ENCODE data around the gene URI1.

Gene URI1

DNA sequence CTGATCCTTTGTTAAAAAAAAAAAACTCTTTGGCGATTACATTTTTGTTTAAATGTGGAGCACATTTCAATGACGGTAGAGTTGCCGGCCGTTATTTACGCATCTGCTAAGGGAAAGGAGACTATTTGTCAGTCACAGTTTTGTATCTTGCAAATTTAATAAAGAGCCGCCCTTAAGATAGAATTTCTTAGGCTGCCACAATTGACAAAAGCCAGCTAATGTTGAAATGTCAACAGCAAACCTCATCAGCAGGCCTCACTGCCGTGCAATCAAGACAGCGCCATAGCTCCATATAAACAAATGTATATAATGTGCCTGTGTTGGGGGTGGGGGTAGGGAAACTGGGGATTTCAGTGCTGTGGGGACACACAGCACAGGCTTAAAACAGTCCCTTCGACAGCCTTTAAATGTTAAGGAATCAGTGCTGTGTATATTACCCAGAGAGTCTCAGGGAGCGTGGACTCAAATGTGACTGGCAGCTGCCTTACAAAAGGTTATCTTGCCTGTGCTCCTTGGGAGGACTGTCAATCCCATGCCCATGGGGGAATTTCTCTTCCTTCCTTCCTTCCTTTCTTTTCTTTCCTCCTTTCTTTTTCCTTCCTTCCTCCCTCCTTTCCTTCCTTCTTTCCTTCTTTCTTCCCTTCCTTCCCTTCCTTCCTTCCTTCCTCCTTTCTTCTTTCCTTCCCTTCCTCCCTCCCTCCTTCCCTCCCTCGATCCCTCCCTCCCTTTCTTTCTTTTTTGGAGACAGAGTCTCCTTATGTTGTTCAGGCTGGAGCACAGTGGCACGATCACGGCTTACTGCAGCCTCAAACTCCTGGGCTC lies 108.0 kb downstream of the URI1 start:
- TF ChIP-seq EGR2 (tag by site-specific recombination; IDR thresholded peaks at IDR 0.05; ENCODE audit: low read depth) (no peak), ZNF202 (tag by site-specific recombination; IDR thresholded peaks at IDR 0.05; ENCODE audit: borderline replicate concordance) (no peak), ZNF366 (tag by site-specific recombination; conservative IDR thresholded peaks at IDR 0.05) (peak; percentile 99), ZNF426 (tag by site-specific recombination; IDR thresholded peaks at IDR 0.05) (no peak), ZNF266 (tag by site-specific recombination; IDR thresholded peaks at IDR 0.05; ENCODE audit: low read depth) (0 out of 2 replicates have a peak, but pooled peaks have one; percentile 39), ZBTB48 (tag by site-specific recombination; IDR thresholded peaks at IDR 0.05) (peak; percentile 73), ZNF514 (tag by site-specific recombination; IDR thresholded peaks at IDR 0.05) (no peak), PRDM1 (tag by site-specific recombination; IDR thresholded peaks at IDR 0.05) (0 out of 2 replicates have a peak, but pooled peaks have one; percentile 7), ZSCAN30 (tag by site-specific recombination; IDR thresholded peaks at IDR 0.05) (no peak), ZNF19 (tag by site-specific recombination; IDR thresholded peaks at IDR 0.05; ENCODE audit: low read depth) (no peak)
- TF ChIP-seq, protein P1, sequence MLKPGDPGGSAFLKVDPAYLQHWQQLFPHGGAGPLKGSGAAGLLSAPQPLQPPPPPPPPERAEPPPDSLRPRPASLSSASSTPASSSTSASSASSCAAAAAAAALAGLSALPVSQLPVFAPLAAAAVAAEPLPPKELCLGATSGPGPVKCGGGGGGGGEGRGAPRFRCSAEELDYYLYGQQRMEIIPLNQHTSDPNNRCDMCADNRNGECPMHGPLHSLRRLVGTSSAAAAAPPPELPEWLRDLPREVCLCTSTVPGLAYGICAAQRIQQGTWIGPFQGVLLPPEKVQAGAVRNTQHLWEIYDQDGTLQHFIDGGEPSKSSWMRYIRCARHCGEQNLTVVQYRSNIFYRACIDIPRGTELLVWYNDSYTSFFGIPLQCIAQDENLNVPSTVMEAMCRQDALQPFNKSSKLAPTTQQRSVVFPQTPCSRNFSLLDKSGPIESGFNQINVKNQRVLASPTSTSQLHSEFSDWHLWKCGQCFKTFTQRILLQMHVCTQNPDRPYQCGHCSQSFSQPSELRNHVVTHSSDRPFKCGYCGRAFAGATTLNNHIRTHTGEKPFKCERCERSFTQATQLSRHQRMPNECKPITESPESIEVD (tag by site-specific recombination; IDR thresholded peaks at IDR 0.05): peak; percentile 13; the same call in 1 of the 2 replicates
- peaks cover 26% of the 10 kb centered on the region for H3K4me1 ChIP-seq (ENCODE audit: control insufficient read depth, insufficient read depth, low read length)
- no peak overlapping the region for H3K4me3 ChIP-seq (ENCODE audit: low read depth, low read length)
- ChIA-PET POLR2A (no interaction called here), CTCF (interaction anchor here (0.7 to 2.4 kb wide), 3 partner anchors 51 to 599 kb away, joined by 3 to 7 read pairs (median 3); no protein-coding TSS in a partner anchor)
- H3K9me3 ChIP-seq (ENCODE audit: control insufficient read depth, insufficient read depth, low read depth, low read length): peaks cover 2% of the 10 kb centered on the region; the same call in 1 of the 2 replicates
- H3K27ac ChIP-seq (ENCODE audit: extremely low read depth, low read depth, low read length): no peak overlapping the region
- H3K36me3 ChIP-seq (ENCODE audit: control insufficient read depth in 2 of 2, insufficient read depth in 1 of 2, low read length in 2 of 2): no peaks in the 10 kb centered on the region; a peak in 1 of 3 replicates

DNA sequence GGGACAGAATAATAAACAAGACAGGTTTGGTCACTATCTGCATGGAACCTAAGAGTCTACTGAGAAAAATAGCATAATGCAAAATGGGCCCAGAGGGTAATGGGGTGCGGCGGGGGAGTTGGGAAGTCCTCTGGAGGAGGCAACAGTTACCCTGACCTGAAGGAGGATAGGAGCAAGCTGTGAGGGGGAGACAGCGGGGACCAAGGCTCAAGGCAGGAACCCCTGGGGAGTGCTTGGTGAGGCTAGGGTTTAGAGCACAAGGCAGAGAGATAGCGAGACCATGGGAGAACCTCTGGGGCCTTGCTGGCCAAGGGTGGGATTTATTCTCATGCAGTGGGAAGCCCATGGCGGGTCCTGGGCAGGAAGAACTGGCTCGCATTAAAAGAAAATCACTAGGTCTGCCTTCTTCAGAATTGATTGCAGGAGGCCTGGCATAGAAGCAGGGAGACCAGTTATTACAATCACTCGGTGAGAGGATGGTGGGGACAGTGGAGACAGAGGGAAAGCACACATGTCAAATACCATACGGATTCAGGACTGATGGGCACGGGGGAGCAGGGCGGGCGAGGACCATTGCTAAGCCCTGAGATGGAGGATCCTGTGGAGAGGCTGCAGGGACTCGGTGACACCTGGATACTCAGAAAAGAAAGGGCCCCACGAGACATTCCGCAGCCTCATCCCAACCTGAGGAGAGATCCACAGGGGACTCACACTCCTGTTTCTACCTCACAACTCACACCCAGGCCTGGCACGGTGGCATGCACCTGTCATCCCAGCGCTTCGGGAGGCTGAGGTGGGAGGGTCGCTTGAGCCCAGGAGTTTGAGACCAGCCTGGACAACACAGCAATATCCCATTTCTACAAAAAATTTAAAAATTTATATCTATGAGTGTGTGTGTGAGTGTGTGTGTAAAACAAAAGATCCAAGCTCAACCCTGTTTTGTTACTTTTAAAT lies 110.4 kb downstream of the URI1 start:
- TF ChIP-seq ZNF501 (tag by site-specific recombination; IDR thresholded peaks at IDR 0.05): no peak
- peaks cover 12% of the 10 kb centered on the region; the same call in 1 of the 2 replicates for H3K4me1 ChIP-seq (ENCODE audit: control insufficient read depth, insufficient read depth, low read length)
- no peak overlapping the region for H3K27ac ChIP-seq (ENCODE audit: extremely low read depth, low read depth, low read length)
- peaks cover 2% of the 10 kb centered on the region; the same call in 1 of the 2 replicates for H3K9me3 ChIP-seq (ENCODE audit: control insufficient read depth, insufficient read depth, low read depth, low read length)
- peaks cover 0 to 3% of the 10 kb centered on the region in 2 experiments; a peak in 2 of 3 replicates for H3K36me3 ChIP-seq (ENCODE audit: control insufficient read depth in 2 of 2, insufficient read depth in 1 of 2, low read length in 2 of 2)
- H3K4me3 ChIP-seq (ENCODE audit: low read depth, low read length): no peak overlapping the region
- POLR2A ChIA-PET: no interaction called here
- CTCF ChIA-PET: interaction anchor here (0.6 kb wide), 1 partner anchor 18 kb away, joined by 3 read pairs; no protein-coding TSS in a partner anchor

DNA sequence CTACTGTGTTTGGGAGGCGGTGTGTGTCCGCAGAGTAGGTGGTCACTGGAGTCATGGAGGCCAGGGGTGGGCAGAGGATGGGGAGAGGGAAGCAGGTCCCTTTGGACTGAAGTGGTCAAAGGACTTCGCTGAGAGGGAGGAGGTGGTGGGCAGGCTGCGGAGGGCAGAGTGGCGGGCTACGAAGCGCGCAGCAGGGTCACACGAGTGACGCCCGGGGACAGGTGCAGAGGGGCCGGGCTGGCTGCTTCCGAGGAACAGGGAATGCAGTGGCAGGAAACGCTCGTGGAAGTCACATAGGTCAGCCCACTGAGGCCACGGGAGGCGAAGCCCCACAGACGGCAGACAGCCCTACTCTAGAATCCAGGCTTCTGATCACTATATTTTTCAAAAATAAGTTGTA lies 111.5 kb downstream of the URI1 start:
- CTCF ChIA-PET: no interaction called here
- no peak overlapping the region for H3K27ac ChIP-seq (ENCODE audit: extremely low read depth, low read depth, low read length)
- TF ChIP-seq ZFP37 (tag by site-specific recombination; IDR thresholded peaks at IDR 0.05) (no peak), GLIS1 (tag by site-specific recombination; IDR thresholded peaks at IDR 0.05) (no peak), MZF1 (tag by site-specific recombination; IDR thresholded peaks at IDR 0.05; ENCODE audit: borderline replicate concordance) (no peak), ZNF843 (tag by site-specific recombination; IDR thresholded peaks at IDR 0.05) (no peak), ZNF776 (tag by site-specific recombination; IDR thresholded peaks at IDR 0.05; ENCODE audit: borderline replicate concordance) (no peak), ZNF585B (tag by site-specific recombination; IDR thresholded peaks at IDR 0.05) (no peak), ZNF174 (tag by site-specific recombination; IDR thresholded peaks at IDR 0.05) (no peak), ZNF302 (tag by site-specific recombination; IDR thresholded peaks at IDR 0.05; ENCODE audit: low read depth) (no peak), WT1 (tag by site-specific recombination; IDR thresholded peaks at IDR 0.05) (no peak), ZIC2 (tag by site-specific recombination; IDR thresholded peaks at IDR 0.05) (no peak), ZNF510 (tag by site-specific recombination; IDR thresholded peaks at IDR 0.05; ENCODE audit: insufficient replicate concordance) (no peak), ZNF121 (tag by site-specific recombination; IDR thresholded peaks at IDR 0.05) (no peak)
- TF ChIP-seq, protein P2, sequence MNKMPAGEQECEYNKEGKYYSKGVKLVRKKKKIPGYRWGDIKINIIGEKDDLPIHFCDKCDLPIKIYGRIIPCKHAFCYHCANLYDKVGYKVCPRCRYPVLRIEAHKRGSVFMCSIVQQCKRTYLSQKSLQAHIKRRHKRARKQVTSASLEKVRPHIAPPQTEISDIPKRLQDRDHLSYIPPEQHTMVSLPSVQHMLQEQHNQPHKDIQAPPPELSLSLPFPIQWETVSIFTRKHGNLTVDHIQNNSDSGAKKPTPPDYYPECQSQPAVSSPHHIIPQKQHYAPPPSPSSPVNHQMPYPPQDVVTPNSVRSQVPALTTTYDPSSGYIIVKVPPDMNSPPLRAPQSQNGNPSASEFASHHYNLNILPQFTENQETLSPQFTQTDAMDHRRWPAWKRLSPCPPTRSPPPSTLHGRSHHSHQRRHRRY (tag by site-specific recombination; IDR thresholded peaks at IDR 0.05): no peak
- TF ChIP-seq, protein P1 (tag by site-specific recombination; IDR thresholded peaks at IDR 0.05): no peak

More for the DNA sequence above, 111.5 kb downstream of the URI1 start:
- Histone ChIP-seq H3K4me3 (ENCODE audit: low read depth, low read length) (no peak overlapping the region), H3K9me3 (ENCODE audit: control insufficient read depth, insufficient read depth, low read depth, low read length) (peaks cover 2% of the 10 kb centered on the region; the same call in 1 of the 2 replicates), H3K4me1 (ENCODE audit: control insufficient read depth, insufficient read depth, low read length) (peaks cover 11% of the 10 kb centered on the region; the same call in 1 of the 2 replicates), H3K36me3 (ENCODE audit: control insufficient read depth in 2 of 2, insufficient read depth in 1 of 2, low read length in 2 of 2) (peaks cover 0 to 3% of the 10 kb centered on the region in 2 experiments; a peak in 2 of 3 replicates)
- POLR2A ChIA-PET: no interaction called here

Data from HEK293 (cell line).